ENCODE data around the gene AHCYL2.
"Not testable (repeated sequence)": the region's sequence is repeated elsewhere in the genome, so short reads cannot be mapped to it uniquely, and the experiment has no call there.

DNA sequence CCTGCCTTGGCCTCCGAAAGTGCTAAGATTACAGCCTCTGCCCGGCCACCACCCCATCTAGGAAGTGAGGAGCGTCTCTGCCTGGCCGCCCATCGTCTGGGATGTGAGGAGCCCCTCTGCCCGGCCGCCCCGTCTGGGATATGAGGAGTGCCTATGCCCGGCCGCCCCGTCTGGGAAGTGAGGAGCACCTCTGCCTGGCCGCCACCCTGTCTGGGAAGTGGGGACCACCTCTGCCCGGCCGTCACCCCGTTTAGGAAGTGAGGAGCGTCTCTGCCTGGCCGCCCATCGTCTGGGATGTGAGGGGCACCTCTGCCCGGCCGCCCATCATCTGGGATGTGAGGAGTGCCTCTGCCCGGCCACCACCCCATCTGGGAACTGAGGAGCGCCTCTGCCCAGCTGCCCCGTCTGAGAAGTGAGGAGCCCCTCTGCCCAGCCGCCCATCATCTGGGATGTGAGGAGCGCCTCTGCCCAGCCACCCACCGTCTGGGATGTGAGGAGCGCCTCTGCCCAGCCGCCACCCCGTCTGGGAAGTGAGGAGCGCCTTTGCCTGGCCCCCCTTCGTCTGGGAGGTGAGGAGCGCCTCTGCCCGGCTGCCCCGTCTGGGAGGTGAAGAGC, 8.6 kb upstream of the AHCYL2 start:
- TF ChIP-seq, protein P1, sequence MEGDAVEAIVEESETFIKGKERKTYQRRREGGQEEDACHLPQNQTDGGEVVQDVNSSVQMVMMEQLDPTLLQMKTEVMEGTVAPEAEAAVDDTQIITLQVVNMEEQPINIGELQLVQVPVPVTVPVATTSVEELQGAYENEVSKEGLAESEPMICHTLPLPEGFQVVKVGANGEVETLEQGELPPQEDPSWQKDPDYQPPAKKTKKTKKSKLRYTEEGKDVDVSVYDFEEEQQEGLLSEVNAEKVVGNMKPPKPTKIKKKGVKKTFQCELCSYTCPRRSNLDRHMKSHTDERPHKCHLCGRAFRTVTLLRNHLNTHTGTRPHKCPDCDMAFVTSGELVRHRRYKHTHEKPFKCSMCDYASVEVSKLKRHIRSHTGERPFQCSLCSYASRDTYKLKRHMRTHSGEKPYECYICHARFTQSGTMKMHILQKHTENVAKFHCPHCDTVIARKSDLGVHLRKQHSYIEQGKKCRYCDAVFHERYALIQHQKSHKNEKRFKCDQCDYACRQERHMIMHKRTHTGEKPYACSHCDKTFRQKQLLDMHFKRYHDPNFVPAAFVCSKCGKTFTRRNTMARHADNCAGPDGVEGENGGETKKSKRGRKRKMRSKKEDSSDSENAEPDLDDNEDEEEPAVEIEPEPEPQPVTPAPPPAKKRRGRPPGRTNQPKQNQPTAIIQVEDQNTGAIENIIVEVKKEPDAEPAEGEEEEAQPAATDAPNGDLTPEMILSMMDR (IDR thresholded peaks at IDR 0.05): not testable (repeated sequence)
- TF ChIP-seq EZH2 (IDR thresholded peaks at IDR 0.05): not testable (repeated sequence)
